Heart left ventricle (tissue), 16 donors: ENCODE results near the gene TTLL7. TPM values are rescaled to one million over a fixed set of nuclear protein-coding genes. Genes with fewer than 3 reads are reported as not detected.

Experiments
- ATAC-seq, 4 donors: fragments of 200-7000 bp; cut with Tn5 transposase; one replicate each; pipeline ENCODE4 v1.9.1; 2020 to 2022; ENCODE audit warnings: moderate library complexity in 4 of 4, mild to moderate bottlenecking in 3 of 4, moderate number of reproducible peaks in 1 of 4
- DNase-seq, 5 donors: peaks; one replicate each; pipeline ENCODE4 v3.0.0-alpha.2; 2020
- H3K27ac ChIP-seq, 12 donors: fragments of 200-600 bp; sonication (generic) in 4 of 12; one replicate each; pipeline versions ENCODE4 v1.5.0 to v1.8.0; 2016 to 2022; ENCODE audit warnings: mild to moderate bottlenecking in 2 of 12
- H3K27me3 ChIP-seq, 9 donors: fragments of 200-600 bp; sonication (generic) in 2 of 9; one replicate each; pipeline versions ENCODE4 v1.5.1 to v1.8.0; 2016 to 2022; ENCODE audit warnings: mild to moderate bottlenecking in 3 of 9
- H3K36me3 ChIP-seq, 9 donors: fragments of 200-600 bp; sonication (generic) in 2 of 9; one replicate each; pipeline versions ENCODE4 v1.5.0 to v1.8.0; 2018 to 2022; ENCODE audit warnings: mild to moderate bottlenecking in 2 of 9
- H3K4me1 ChIP-seq, 12 donors: fragments of 200-600 bp; sonication (generic) in 4 of 12; one replicate each; pipeline versions ENCODE4 v1.5.0 to v1.8.0; 2016 to 2022; ENCODE audit warnings: mild to moderate bottlenecking in 3 of 12
- H3K4me3 ChIP-seq, 12 donors: fragments of 200-600 bp; sonication (generic) in 4 of 12; one replicate each; pipeline versions ENCODE4 v1.5.0 to v1.8.0; 2017 to 2022; ENCODE audit warnings: mild to moderate bottlenecking in 9 of 12, moderate library complexity in 4 of 12
- H3K9me3 ChIP-seq, 12 donors: fragments of 200-600 bp; sonication (generic) in 4 of 12; one replicate each; pipeline versions ENCODE4 v1.5.0 to v1.8.0; 2016 to 2022; ENCODE audit warnings: mild to moderate bottlenecking in 1 of 12
- POLR2A ChIP-seq, 2 donors: fragments of 450-650 bp; IDR thresholded peaks; one replicate each; pipeline ENCODE4 v1.6.1; 2017; ENCODE audit warnings: antibody characterized with exemption in 2 of 2, mild to moderate bottlenecking in 2 of 2, moderate library complexity in 2 of 2
- WGBS, 4 donors: extraction: QIAGEN DNeasy Blood & Tissue Kit in 2 of 4; methylation state at CpG; one replicate each; pipeline versions ENCODE4 v1.1.5 to v1.1.7; 2013 to 2018; 5-methylcytosine and 5-hydroxymethylcytosine counted together
- intact Hi-C, 10 donors: fragments of 100-400 bp; cut with DNase I; formaldehyde crosslinking; loops; one replicate each; pipeline versions ENCODE4 v1.11.1 to v1.14.2; 2022
- polyA plus RNA-seq, 2 donors: library from polyadenylated mRNA; stranded (reverse); fragments of 200-250 nt; gene quantifications; one replicate each; pipeline ENCODE4 v1.2.3, GENCODE V29; 2013
- total RNA-seq, 9 donors: library from RNA; depleted of rRNA in 2 of 9; stranded (reverse); fragments of >200 nt in 2 of 9; fragmentation: NEBNext Ultra II Directional in 3 of 9; extraction: Animal tissue kit (Norgen Biotek cat#: 25700) in 3 of 9; gene quantifications; one replicate each; pipeline versions ENCODE4 v1.1.0 to v1.2.4, GENCODE V29; 2016 to 2023
- TF ChIP-seq, protein P1 (sequence below), 12 donors: fragments of 200-600 bp; sonication (generic) in 4 of 12; IDR thresholded peaks; one replicate each; pipeline versions ENCODE4 v1.5.0 to v1.8.0; 2018 to 2022; ENCODE audit warnings: antibody characterized with exemption in 12 of 12, mild to moderate bottlenecking in 5 of 12
- donor health status: ischemic (EF 13 %, LVEDD 7.1; RV severe dilation, severe dysfunction).
- donor health status: healthy with polysubstance abuse.
- donor health status: DM: no; HTN: yes; CAD: no.
- donor health status: DM: no; HTN: no; CAD: no.
- donor health status: ischemic (EF 25% LVEDD 6.9; RV normal size, moderate dysfunction).
- donor health status: ischemic (EF 25% LVEDD 5.7; RV mildly dilated, moderate dysfunction).
- donor health status: healthy.
- donor health status: DM: yes; HTN: yes; CAD: no.
- donor health status: ischemic (EF 35%, LVEDD 5.7; RV mildly dilated, moderate dysfunction).
- donor health status: nonischemic (EF 11% LVEDD 7.7; RV severe dilation, severe dysfunction).
- donor health status: DM: yes; HTN: yes; CAD: no.
- donor health status: PGD.
- donor health status: ischemic (EF 29% LVEDD 5.4; RV normal size, mild dysfunction).
- donor health status: nonischemic (EF 23%, LVEDD 6.1; RV moderate dilation, normal function).

Gene TTLL7
- total and polyA plus RNA-seq, 11 donors = 0.87 to 12.8 (median 3.2) TPM

DNA sequence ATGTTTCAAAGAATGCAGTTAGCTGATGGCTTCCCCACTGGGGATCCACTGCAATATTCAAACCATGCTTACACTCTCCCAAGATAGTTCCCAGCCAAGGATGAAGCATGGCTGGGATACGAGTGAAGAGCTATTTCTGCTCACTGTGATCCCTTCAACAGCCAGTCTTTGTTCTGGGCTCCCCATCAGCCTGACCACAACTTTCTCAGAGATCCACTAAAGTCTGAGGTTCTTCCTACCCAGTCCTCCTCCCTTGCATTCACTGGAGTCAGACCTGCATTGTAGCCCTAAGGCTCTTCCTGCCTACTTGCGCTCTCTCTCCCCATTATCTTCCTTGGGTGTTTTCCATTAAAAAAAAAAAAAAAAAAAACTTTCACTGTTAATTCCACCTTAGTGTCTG, 101.4 kb downstream of the TTLL7 start:
- no peak for ATAC-seq
- peaks cover 0 to 7% (median 0%) of the 10 kb centered on the region in 12 donors for H3K4me1 ChIP-seq
- H3K4me3 ChIP-seq = no peak overlapping the region
- TF ChIP-seq, protein P1, sequence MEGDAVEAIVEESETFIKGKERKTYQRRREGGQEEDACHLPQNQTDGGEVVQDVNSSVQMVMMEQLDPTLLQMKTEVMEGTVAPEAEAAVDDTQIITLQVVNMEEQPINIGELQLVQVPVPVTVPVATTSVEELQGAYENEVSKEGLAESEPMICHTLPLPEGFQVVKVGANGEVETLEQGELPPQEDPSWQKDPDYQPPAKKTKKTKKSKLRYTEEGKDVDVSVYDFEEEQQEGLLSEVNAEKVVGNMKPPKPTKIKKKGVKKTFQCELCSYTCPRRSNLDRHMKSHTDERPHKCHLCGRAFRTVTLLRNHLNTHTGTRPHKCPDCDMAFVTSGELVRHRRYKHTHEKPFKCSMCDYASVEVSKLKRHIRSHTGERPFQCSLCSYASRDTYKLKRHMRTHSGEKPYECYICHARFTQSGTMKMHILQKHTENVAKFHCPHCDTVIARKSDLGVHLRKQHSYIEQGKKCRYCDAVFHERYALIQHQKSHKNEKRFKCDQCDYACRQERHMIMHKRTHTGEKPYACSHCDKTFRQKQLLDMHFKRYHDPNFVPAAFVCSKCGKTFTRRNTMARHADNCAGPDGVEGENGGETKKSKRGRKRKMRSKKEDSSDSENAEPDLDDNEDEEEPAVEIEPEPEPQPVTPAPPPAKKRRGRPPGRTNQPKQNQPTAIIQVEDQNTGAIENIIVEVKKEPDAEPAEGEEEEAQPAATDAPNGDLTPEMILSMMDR (IDR thresholded peaks at IDR 0.05) = no peak
- TF ChIP-seq POLR2A (IDR thresholded peaks at IDR 0.05) = no peak
- H3K27ac ChIP-seq = no peak overlapping the region
- H3K9me3 ChIP-seq = no peaks in the 10 kb centered on the region
- no peaks in the 10 kb centered on the region for H3K27me3 ChIP-seq
- intact Hi-C loops = no loop called here
- H3K36me3 ChIP-seq = peaks cover 0 to 7% (median 0%) of the 10 kb centered on the region in 9 donors
- 63 to 79% (median 74%) methylated on average over 2 of the region's 2 CpGs for WGBS, 4 donors
- no peak for DNase-seq

DNA sequence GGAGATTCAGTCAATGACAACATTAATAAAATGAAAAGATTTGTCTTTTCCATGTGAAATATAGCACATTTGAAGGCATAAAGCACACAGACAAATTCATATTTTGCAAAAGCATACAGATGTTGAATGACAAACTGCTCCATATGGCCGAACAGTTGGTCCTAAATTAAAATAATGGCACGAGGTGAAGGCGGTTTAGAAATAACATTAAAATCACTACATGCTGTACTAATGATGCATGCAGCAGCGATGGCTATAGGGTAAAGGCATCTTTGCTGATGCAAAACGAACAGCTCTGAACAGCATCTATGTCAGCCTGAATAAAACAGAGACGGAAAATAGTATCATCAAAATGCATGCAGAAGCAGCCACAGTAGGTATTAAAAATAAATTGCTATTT, 102.6 kb downstream of the TTLL7 start:
- Histone ChIP-seq H3K4me1 (peaks cover 0 to 7% (median 0%) of the 10 kb centered on the region in 12 donors), H3K4me3 (no peak overlapping the region), H3K27ac (no peak overlapping the region), H3K27me3 (no peaks in the 10 kb centered on the region), H3K9me3 (no peaks in the 10 kb centered on the region), H3K36me3 (peaks cover 0 to 7% (median 0%) of the 10 kb centered on the region in 9 donors)
- intact Hi-C loops = no loop called here
- ATAC-seq = no peak
- no peak for DNase-seq
- TF ChIP-seq, protein P1 (IDR thresholded peaks at IDR 0.05) = no peak
- TF ChIP-seq POLR2A (IDR thresholded peaks at IDR 0.05) = no peak
- WGBS, 4 donors = 90 to 95% (median 93%) methylated on average over 6 of the region's 6 CpGs

DNA sequence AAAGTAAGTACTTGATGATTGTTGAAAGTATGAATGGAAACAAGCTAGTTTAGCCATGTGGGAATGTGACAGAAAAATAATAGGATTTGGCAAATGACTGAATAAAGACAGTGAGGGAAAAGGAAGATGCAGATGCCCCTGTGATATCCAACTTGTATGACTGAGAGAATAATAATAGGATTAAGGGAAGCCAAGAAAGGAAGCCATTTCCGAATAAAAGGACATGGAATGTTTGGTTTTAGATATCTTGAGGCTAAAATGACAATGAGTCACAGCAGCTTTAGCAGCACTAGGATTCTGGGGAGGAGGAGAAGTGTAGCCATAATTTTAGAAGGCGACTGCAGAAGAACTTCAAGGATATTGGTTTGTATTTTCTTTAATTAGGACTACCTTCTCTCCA, 109.2 kb downstream of the TTLL7 start:
- Histone ChIP-seq H3K36me3 (peaks cover 0 to 14% (median 0%) of the 10 kb centered on the region in 9 donors), H3K4me1 (peaks cover 0 to 7% (median 0%) of the 10 kb centered on the region in 12 donors), H3K27ac (no peak overlapping the region), H3K27me3 (no peaks in the 10 kb centered on the region), H3K4me3 (no peak overlapping the region), H3K9me3 (no peaks in the 10 kb centered on the region)
- ATAC-seq (no peak), DNase-seq (no peak)
- TF ChIP-seq POLR2A (IDR thresholded peaks at IDR 0.05) = no peak
- TF ChIP-seq, protein P1 (IDR thresholded peaks at IDR 0.05) = no peak
- WGBS, 4 donors = 72 to 86% (median 79%) methylated on average over 2 of the region's 2 CpGs
- intact Hi-C loops = no loop called here

DNA sequence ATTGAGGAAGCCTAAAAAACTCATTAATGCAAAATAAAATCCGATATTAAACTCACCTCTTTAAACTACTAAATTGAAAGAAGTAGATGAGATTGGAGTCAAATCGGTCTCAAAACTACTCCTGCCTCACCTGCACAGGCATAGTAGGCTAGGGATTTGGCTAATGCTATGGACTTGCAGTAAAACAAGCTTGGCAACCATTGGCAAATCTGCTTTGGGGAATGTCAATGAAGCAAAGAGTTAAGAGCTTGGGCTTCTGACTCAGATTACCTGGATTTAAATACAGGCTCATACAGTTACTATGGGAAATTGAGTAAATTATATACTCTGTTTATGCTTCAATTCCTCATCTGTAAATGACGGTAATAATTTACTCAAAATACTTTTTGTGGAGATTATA, 111.4 kb downstream of the TTLL7 start:
- no peak for ATAC-seq
- TF ChIP-seq, protein P1 (IDR thresholded peaks at IDR 0.05) = no peak
- no peak for TF ChIP-seq POLR2A (IDR thresholded peaks at IDR 0.05)

More for the DNA sequence above, 111.4 kb downstream of the TTLL7 start:
- intact Hi-C loops = no loop called here
- no peaks in the 10 kb centered on the region for H3K9me3 ChIP-seq
- no peak overlapping the region for H3K4me3 ChIP-seq
- WGBS, 4 donors = 95 to 97% (median 96%) methylated on average over 3 of the region's 3 CpGs
- no peak for DNase-seq
- peaks cover 0 to 14% (median 0%) of the 10 kb centered on the region in 9 donors for H3K36me3 ChIP-seq
- no peaks in the 10 kb centered on the region for H3K4me1 ChIP-seq
- H3K27ac ChIP-seq = no peak overlapping the region
- no peaks in the 10 kb centered on the region for H3K27me3 ChIP-seq
